COR-L47 (cell line): ENCODE data around the gene MARK3.

Experiments used
- DNase-seq: peaks from one replicate; lab custom pipeline; 2025; lab: John Stamatoyannopoulos, UW

The MARK3 gene

GRCh38 chr14:103396463-103396862 is 11.2 kb downstream of the MARK3 start:
- DNase-seq = no peak

GRCh38 chr14:103398427-103399195 is 13.4 kb downstream of the MARK3 start:
- no peak for DNase-seq

GRCh38 chr14:103400537-103400936 is 15.3 kb downstream of the MARK3 start:
- DNase-seq = no peak

GRCh38 chr14:103401223-103402214 is 16.3 kb downstream of the MARK3 start:
- no peak for DNase-seq

GRCh38 chr14:103402695-103403094 is 17.5 kb downstream of the MARK3 start:
- no peak for DNase-seq

- no peak for DNase-seq
Observed at GRCh38 chr14:103404032-103404918, 19.1 kb downstream of the MARK3 start.

GRCh38 chr14:103404920-103405319 is 19.7 kb downstream of the MARK3 start:
- no peak for DNase-seq

GRCh38 chr14:103408491-103409155 is 23.4 kb downstream of the MARK3 start:
- DNase-seq = no peak

- no peak for DNase-seq
Observed at GRCh38 chr14:103416916-103417315, 31.7 kb downstream of the MARK3 start.

- DNase-seq = no peak
Observed at GRCh38 chr14:103418481-103418818, 33.2 kb downstream of the MARK3 start.

- no peak for DNase-seq
Observed at GRCh38 chr14:103421556-103421955, 36.3 kb downstream of the MARK3 start.

GRCh38 chr14:103423050-103423461 is 37.8 kb downstream of the MARK3 start:
- no peak for DNase-seq

GRCh38 chr14:103427485-103428443 is 42.5 kb downstream of the MARK3 start:
- DNase-seq = no peak

GRCh38 chr14:103428723-103429556 is 43.7 kb downstream of the MARK3 start:
- DNase-seq = no peak

GRCh38 chr14:103430358-103430757 is 45.1 kb downstream of the MARK3 start:
- DNase-seq = no peak

- no peak for DNase-seq
Observed at GRCh38 chr14:103432627-103433026, 47.4 kb downstream of the MARK3 start.

GRCh38 chr14:103433916-103434563 is 48.8 kb downstream of the MARK3 start:
- DNase-seq = no peak

- DNase-seq = no peak
Observed at GRCh38 chr14:103434868-103435442, 49.7 kb downstream of the MARK3 start.
